Regular cardiac myocyte (primary cell): Measurements from ENCODE around the gene PRR23B. TPM values are rescaled to one million over a fixed set of nuclear protein-coding genes. Genes with fewer than 3 reads are reported as not detected.

Source experiments
- total RNA-seq: library from RNA; depleted of rRNA; stranded (reverse); fragments of >200 nt; gene quantifications from 2 replicates; pipeline ENCODE4 v1.2.3, GENCODE V29; 2014

PRR23B gene
- not detected in 2 replicates for total RNA-seq

GRCh38 chr3:139020868-139021234 lies at the start of gene PRR23B:
Gene PRR23B (minus strand): TSS chr3:139020926. CDS start chr3:139020661, 265 bp downstream.

DNA sequence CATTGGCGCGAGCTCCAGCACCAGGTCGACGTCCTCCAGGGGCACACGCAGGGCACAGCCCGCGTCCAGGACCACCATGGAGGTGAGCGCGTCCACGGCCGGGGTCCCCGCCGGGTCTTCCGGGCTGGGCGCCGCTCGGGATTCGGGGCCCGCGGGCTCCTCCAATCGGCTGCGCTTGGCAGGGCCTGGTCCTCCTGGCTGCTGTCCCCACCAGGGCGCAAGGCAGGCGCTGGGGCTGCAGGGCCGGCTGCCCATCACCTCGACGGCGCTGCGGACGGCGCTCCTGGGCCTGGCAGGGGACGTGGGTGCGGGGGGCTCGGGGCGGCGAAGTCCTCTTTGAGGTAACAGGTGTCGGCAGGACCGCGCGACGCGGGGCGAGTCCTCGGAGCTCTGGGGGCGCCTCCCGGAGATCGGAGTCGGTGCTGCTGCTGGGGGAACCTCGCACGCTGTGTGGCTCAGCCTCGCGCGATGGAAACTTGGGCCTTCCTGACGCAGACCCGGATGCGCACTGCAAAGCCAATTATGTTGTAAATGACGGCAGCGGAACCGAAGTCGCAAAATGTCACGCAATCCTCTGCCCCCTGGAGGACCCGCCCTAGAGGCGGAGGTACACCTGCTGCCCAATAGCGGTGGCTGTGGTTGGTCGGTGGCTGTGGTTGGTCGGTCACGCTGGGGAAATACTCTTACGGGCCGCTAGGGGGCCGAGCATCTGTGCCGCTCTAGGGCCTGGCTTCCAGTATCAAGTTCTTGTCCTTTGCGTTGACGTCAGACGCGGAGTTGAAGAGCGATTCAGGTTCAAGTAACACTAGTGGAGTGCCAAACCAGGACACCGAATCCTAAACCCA lies 23.9 kb upstream of the PRR23B start, which contains the start of gene PRR23C:
TSS of gene PRR23C (minus strand) at position 527 of the 845 bp plus-strand sequence. CDS start at position 255, 272 bp downstream.

GRCh38 chr3:139006051-139006716 lies 14.5 kb downstream of the PRR23B start, which contains the start of gene PRR23A:
Gene PRR23A (minus strand): TSS chr3:139006268. CDS start chr3:139006268, 0 bp downstream.

Other genes starting within 250 kb of the PRR23B start
- 12.7 and 13.2 TPM in 2 replicates for gene PIK3CB, start 186.0 kb downstream of the PRR23B start, total RNA-seq
- gene FOXL2, start 73.8 kb downstream of the PRR23B start, total RNA-seq: under 0.01 and 0.19 TPM in 2 replicates
- under 0.01 TPM in 2 replicates for gene FOXL2NB, start 73.7 kb downstream of the PRR23B start, total RNA-seq
- not detected in 2 replicates for gene PRR23A, start 14.7 kb downstream of the PRR23B start, total RNA-seq
- gene PRR23C, start 24.0 kb upstream of the PRR23B start, total RNA-seq: not detected in 2 replicates